ENCODE data around the gene PPP3CB.

DNA sequence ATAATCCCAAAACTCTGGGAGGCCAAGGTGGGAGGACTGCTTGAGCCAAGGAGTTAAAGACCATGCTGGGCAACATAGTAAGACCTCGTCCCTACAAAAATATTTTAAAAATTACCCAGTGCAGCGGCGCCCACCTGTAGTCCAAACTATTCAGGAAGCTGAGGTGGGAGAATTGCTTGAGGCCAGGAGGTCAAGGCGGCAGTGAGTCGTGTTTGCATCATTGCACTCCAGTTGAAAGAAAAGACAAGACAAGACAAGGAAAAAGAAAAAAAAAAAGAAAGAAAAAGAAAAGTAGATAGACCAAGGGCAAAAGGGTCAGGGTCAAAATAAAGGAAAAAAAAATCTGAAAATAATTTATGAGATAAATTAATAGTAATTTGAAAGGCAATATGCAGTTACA is 87.8 kb downstream of the PPP3CB start:
- TF ChIP-seq, protein P1, sequence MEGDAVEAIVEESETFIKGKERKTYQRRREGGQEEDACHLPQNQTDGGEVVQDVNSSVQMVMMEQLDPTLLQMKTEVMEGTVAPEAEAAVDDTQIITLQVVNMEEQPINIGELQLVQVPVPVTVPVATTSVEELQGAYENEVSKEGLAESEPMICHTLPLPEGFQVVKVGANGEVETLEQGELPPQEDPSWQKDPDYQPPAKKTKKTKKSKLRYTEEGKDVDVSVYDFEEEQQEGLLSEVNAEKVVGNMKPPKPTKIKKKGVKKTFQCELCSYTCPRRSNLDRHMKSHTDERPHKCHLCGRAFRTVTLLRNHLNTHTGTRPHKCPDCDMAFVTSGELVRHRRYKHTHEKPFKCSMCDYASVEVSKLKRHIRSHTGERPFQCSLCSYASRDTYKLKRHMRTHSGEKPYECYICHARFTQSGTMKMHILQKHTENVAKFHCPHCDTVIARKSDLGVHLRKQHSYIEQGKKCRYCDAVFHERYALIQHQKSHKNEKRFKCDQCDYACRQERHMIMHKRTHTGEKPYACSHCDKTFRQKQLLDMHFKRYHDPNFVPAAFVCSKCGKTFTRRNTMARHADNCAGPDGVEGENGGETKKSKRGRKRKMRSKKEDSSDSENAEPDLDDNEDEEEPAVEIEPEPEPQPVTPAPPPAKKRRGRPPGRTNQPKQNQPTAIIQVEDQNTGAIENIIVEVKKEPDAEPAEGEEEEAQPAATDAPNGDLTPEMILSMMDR (IDR thresholded peaks at IDR 0.05): no peak
- TF ChIP-seq POLR2A (IDR thresholded peaks at IDR 0.05): no peak
